NT2/D1 (cell line): ENCODE data around the gene EDRF1.

ENCODE experiments used
- DNase-seq: peaks from one replicate; pipeline ENCODE4 v3.0.0-alpha.2; 2011; ENCODE audit warnings: low read depth, low spot score
- H3K27me3 ChIP-seq: 2 replicates; pipeline ENCODE4 v1.6.0; 2011; ENCODE audit warnings: mild to moderate bottlenecking; ENCODE audit not compliant: insufficient read length, insufficient read depth
- H3K36me3 ChIP-seq: 2 replicates; pipeline ENCODE4 v1.6.1; 2011; ENCODE audit warnings: mild to moderate bottlenecking, low read length, mixed read lengths; ENCODE audit not compliant: insufficient read depth, insufficient read length
- H3K4me1 ChIP-seq: 2 replicates; pipeline ENCODE4 v1.5.1; 2011; ENCODE audit not compliant: insufficient read depth, insufficient read length
- H3K4me3 ChIP-seq: 2 replicates; pipeline ENCODE4 v1.5.1; 2011; ENCODE audit warnings: low read depth; ENCODE audit not compliant: insufficient read length
- H3K9ac ChIP-seq: 2 replicates; pipeline ENCODE4 v1.6.0; 2011; ENCODE audit warnings: low read depth; ENCODE audit not compliant: insufficient read length
- H3K9me3 ChIP-seq: 2 replicates; pipeline ENCODE4 v1.5.1; 2011; ENCODE audit warnings: mild to moderate bottlenecking, low read length; ENCODE audit not compliant: insufficient read depth
- SUZ12 ChIP-seq: IDR thresholded peaks from 2 replicates; pipeline ENCODE4 v1.6.1; 2011; ENCODE audit not compliant: insufficient read length, insufficient read depth; ENCODE audit errors: extremely low read depth
- YY1 ChIP-seq: IDR thresholded peaks from 2 replicates; pipeline ENCODE4 v1.6.1; 2011; ENCODE audit not compliant: insufficient read length, insufficient read depth
- ZNF274 ChIP-seq: IDR thresholded peaks from 2 replicates; pipeline ENCODE4 v1.6.1; 2011; ENCODE audit warnings: mild to moderate bottlenecking, low read depth, low read length

The EDRF1 gene

DNA sequence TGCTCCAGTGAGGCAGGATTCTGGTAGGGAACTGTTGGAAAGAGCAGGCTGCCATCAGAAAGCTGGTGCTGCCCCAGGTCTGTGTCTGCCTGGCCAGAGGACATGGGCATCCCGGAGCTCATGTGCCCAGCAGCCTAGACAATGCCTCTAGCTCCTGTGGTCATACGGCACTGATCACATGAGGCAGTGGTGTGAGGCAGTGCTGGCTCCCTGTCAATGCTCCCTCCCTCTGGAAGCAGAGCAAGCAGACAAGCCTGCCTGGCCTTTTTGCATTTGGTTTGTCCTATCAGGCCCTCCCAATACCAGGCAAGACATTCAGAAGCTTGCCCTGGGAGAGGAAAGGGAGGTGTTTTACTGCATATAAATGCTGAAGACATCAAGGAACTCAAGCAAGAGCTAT lies 75.6 kb downstream of the EDRF1 start:
- H3K4me3 ChIP-seq = no peak overlapping the region
- H3K27me3 ChIP-seq = no peaks in the 10 kb centered on the region
- peaks cover 60% of the 10 kb centered on the region for H3K36me3 ChIP-seq
- H3K9ac ChIP-seq = no peak overlapping the region
- no peaks in the 10 kb centered on the region for H3K9me3 ChIP-seq
- no peaks in the 10 kb centered on the region for H3K4me1 ChIP-seq
- TF ChIP-seq YY1 = no peak
- no peak for TF ChIP-seq SUZ12
- no peak for TF ChIP-seq ZNF274
- DNase-seq = no peak

DNA sequence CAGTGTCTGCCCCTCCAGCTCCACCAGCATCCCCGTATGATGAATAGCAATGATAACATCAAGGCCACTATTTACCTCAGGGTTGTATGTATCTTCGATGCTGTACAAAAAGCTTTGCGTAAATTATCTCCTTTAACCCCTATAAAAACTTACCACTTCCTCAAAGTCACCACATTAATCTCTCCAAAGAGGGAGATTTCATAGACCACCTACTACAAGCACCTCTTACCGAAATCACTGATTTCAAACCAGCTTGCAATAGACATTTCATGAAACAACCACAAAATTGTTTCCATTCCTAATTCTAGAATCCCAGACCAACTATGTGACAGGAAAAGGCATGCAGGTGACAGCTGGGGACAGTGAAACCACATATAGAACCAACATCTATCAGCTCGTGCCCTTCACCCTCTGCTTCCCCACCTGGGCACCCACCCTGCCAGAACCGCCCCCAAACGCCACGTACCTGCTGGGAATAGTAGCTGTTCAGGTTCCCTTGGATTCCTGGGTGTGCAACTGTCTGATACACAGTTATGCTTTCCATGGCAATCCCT lies 76.2 kb downstream of the EDRF1 start:
- Histone ChIP-seq H3K36me3 (peaks cover 60% of the 10 kb centered on the region), H3K9ac (no peak overlapping the region), H3K4me3 (no peak overlapping the region), H3K9me3 (no peaks in the 10 kb centered on the region), H3K4me1 (no peaks in the 10 kb centered on the region), H3K27me3 (no peaks in the 10 kb centered on the region)
- no peak for TF ChIP-seq ZNF274
- no peak for DNase-seq

DNA sequence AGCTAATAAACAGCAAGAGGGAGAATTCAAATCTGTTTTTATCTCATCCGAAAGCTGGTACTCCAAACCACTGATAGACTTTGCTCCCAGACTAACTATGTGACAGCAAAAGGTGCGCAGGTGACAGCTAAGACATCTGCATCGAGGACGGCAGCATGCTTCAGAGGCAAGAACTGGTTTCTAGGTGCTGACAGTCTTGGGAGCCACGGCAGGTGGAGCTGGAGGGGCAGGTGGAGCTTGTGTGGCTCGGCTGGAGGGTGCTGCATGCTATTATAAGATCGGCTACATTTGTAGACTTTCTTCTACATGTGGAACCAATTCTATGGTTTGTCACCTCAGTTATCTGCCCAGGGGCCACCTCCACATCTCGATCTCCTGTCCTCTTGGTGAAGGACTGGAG lies 77.9 kb downstream of the EDRF1 start:
- DNase-seq = no peak
- H3K9ac ChIP-seq = no peak overlapping the region
- TF ChIP-seq SUZ12 (no peak), ZNF274 (no peak), YY1 (no peak)
- no peaks in the 10 kb centered on the region for H3K4me1 ChIP-seq
- H3K36me3 ChIP-seq = peaks cover 58% of the 10 kb centered on the region
- no peak overlapping the region for H3K4me3 ChIP-seq
- no peaks in the 10 kb centered on the region for H3K9me3 ChIP-seq
- no peaks in the 10 kb centered on the region for H3K27me3 ChIP-seq

DNA sequence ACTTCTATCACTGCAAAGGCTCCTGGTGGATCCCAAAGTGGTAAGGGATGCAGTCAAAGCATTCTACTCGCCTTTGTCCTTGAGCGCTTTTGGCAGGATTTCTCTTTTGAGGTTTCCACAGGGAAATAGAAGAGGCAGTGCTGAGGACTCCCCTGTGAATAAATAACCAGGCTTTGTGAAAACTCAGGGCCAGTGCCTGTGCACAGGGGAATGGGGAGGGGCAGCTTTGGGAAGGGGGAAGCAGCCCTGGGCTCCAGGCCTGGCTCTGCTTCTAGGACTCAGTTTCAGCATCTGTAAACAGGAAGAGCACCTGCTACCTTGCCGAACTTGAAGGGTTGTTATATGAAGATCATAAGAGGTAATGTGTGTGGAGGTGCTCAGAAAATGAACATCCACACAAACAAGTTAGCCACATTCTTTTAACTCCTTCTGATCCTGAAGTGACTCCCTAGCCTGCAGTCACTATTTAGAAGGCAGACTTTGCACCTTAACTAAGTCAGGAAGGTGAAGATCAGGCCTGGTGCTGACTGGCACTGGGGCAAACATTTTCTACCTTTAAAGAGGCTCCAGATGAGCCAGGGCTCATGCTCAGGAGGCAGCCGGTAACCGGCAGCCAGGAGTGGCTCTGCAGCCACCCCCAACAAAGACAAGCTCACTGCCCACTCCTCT lies 78.6 kb downstream of the EDRF1 start:
- H3K4me1 ChIP-seq = no peaks in the 10 kb centered on the region
- no peaks in the 10 kb centered on the region for H3K27me3 ChIP-seq
- no peak for TF ChIP-seq YY1
- TF ChIP-seq ZNF274 = no peak
- TF ChIP-seq SUZ12 = no peak
- no peaks in the 10 kb centered on the region for H3K9me3 ChIP-seq
- peaks cover 59% of the 10 kb centered on the region for H3K36me3 ChIP-seq
- H3K9ac ChIP-seq = no peak overlapping the region
- H3K4me3 ChIP-seq = no peak overlapping the region
- no peak for DNase-seq

DNA sequence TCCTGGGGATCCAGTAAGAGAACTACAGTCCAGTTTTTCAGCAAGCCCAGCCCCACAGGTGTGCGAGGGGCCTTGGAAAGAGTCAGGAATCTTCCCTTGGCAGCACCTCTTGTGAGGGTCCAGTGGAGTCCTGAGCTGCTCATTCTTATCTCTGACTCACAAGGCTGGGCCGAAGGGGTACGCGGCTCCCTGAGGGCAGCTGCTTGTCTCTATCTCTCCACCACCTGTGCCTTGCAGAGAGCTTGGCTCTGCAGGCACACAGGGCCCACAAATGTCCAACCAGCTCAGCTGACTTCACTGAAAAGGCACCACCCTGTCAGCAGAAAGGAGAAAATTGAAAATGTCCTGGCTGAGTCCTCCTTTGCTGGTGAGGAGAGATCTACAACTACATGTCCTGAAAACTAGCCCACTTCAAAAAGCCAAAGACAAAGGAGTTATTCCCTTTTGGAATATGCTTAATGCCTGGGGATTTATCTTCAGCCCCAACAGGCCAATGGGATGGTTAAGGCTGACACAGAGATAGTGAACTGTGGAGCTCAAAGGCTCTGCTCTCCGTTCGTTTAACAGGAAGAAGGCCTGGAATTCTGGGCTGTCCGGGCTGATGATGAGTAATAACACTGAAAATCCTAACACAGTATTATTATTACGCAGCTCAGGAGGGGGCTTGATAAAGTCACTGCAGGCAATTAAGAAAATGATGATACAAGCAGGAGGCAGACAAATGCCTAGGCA lies 80.1 kb downstream of the EDRF1 start:
- no peaks in the 10 kb centered on the region for H3K27me3 ChIP-seq
- H3K36me3 ChIP-seq = peaks cover 63% of the 10 kb centered on the region
- H3K9ac ChIP-seq = no peak overlapping the region
- H3K4me3 ChIP-seq = no peak overlapping the region
- no peak for TF ChIP-seq ZNF274
- H3K9me3 ChIP-seq = no peaks in the 10 kb centered on the region
- no peak for DNase-seq
- no peaks in the 10 kb centered on the region for H3K4me1 ChIP-seq

DNA sequence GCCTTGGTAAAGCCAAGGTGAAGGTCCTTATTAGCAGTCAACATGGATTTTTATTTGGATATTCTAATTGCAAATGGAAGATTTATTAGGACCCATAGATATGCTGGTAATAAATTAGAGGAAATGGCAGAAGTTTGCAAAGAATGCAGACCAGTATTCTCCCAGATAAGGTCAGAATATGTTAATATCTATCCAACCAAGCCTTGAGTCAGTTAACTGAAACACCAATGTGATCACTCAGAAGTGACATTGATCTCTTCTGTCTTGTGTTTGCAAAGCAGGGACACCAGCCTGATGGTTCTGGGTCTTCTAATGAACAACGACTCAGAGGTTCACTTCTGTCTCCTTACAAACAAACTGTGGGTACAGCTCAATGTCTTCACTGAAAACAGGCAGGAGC lies 82.1 kb downstream of the EDRF1 start:
- Histone ChIP-seq H3K9me3 (no peaks in the 10 kb centered on the region), H3K9ac (no peak overlapping the region), H3K4me1 (no peaks in the 10 kb centered on the region), H3K4me3 (no peak overlapping the region), H3K36me3 (peaks cover 60% of the 10 kb centered on the region), H3K27me3 (no peaks in the 10 kb centered on the region)
- no peak for TF ChIP-seq YY1
- TF ChIP-seq SUZ12 = no peak
- no peak for TF ChIP-seq ZNF274
- DNase-seq = no peak

DNA sequence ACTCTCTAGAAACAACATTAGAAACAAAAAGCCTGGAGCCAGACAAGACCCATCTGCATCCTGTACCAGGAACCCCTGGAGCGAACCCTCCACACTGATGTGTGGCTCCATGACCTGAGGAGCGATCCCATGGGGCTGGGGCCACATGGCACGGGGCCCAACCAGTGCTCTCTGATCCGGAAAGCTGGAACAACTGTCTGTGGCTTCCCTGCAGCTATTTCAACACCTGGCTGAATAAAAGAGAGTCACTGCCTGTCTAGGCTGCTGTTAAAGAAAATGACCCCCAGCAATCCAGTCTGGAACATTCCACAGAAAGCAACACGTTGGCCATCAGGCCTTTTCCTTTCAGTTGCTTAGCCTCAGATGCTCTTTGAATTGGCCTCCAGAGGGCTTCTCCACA lies 82.6 kb downstream of the EDRF1 start:
- Histone ChIP-seq H3K27me3 (no peaks in the 10 kb centered on the region), H3K36me3 (peaks cover 59% of the 10 kb centered on the region), H3K4me3 (no peak overlapping the region), H3K9me3 (no peaks in the 10 kb centered on the region), H3K9ac (no peak overlapping the region), H3K4me1 (no peaks in the 10 kb centered on the region)
- no peak for TF ChIP-seq ZNF274
- no peak for TF ChIP-seq YY1
- TF ChIP-seq SUZ12 = no peak
- no peak for DNase-seq
